OCI-LY7 (cell line): Measurements from ENCODE around the gene ZNF513. TPM values are rescaled to one million over a fixed set of nuclear protein-coding genes. Genes with fewer than 3 reads are reported as not detected.

Experiments used
- BruUV-seq: library from RNA; stranded (reverse); fragments of 400-500 nt; replicated peaks from 2 replicates; lab custom pipeline; 2021; lab: Mats Ljungman, UMichigan
- CTCF ChIA-PET: fragments of 300-600 bp; sonication (Branson Sonifier 250); formaldehyde crosslinking; loops from one replicate; lab custom pipeline; 2022; ENCODE audit warnings: antibody characterized with exemption; ENCODE audit not compliant: unreplicated experiment; lab: Charles Lee
- POLR2A ChIA-PET: fragments of 300-600 bp; sonication (Branson Sonifier 250); formaldehyde crosslinking; loops from one replicate; lab custom pipeline; 2022; ENCODE audit warnings: antibody characterized with exemption; lab: Charles Lee
- DNase-seq: peaks from one replicate; pipeline ENCODE4 v3.0.0-alpha.2; 2015; ENCODE audit warnings: low spot score
- H2AFZ ChIP-seq: fragments of 200-600 bp; sonication (generic), shearing (Covaris generic); 2 replicates; pipeline ENCODE4 v1.6.1; 2014; ENCODE audit warnings: mild to moderate bottlenecking, antibody characterized with exemption, low read length, moderate library complexity
- H3K27ac ChIP-seq: fragments of 200-600 bp; sonication (generic); 2 replicates; pipeline ENCODE4 v1.5.1; 2014; ENCODE audit warnings: mixed run types, low read depth, mild to moderate bottlenecking, moderate library complexity, low read length, inconsistent platforms; ENCODE audit not compliant: poor library complexity, severe bottlenecking
- H3K36me3 ChIP-seq: fragments of 200-600 bp; sonication (generic); 2 replicates; pipeline ENCODE4 v1.6.1; 2014; ENCODE audit warnings: mild to moderate bottlenecking, antibody characterized with exemption, low read length, moderate library complexity, mixed read lengths; ENCODE audit not compliant: insufficient read depth
- H3K4me1 ChIP-seq: fragments of 200-600 bp; sonication (generic); 2 replicates; pipeline ENCODE4 v1.5.1; 2014; ENCODE audit warnings: mild to moderate bottlenecking, low read length; ENCODE audit not compliant: insufficient read depth, poor library complexity, severe bottlenecking
- H3K4me2 ChIP-seq: fragments of 200-600 bp; sonication (generic); 2 replicates; pipeline ENCODE4 v1.6.1; 2014; ENCODE audit warnings: mild to moderate bottlenecking, low read length
- H3K4me3 ChIP-seq: fragments of 200-600 bp; sonication (generic); 2 replicates; pipeline ENCODE4 v1.5.1; 2014; ENCODE audit warnings: mild to moderate bottlenecking, low read depth, low read length; ENCODE audit not compliant: poor library complexity, severe bottlenecking
- H3K79me2 ChIP-seq: fragments of 200-600 bp; sonication (generic); 2 replicates; pipeline ENCODE4 v1.6.1; 2016; ENCODE audit warnings: low read depth, mild to moderate bottlenecking, low read length, moderate library complexity, mixed read lengths; ENCODE audit not compliant: insufficient read depth
- H3K9me2 ChIP-seq: fragments of 200-600 bp; sonication (generic); 2 replicates; pipeline ENCODE4 v1.6.1; 2016; ENCODE audit warnings: mild to moderate bottlenecking, low read length, mixed read lengths; ENCODE audit not compliant: insufficient read depth
- H3K9me3 ChIP-seq: fragments of 200-600 bp; sonication (generic); 2 replicates; pipeline ENCODE4 v1.6.1; 2014; ENCODE audit warnings: mild to moderate bottlenecking, mixed run types, low read length, mixed read lengths
- H4K20me1 ChIP-seq: fragments of 200-600 bp; sonication (generic); 2 replicates; pipeline ENCODE4 v1.6.1; 2014; ENCODE audit warnings: mild to moderate bottlenecking, antibody characterized with exemption, low read length, moderate library complexity, mixed read lengths; ENCODE audit not compliant: insufficient read depth
- CTCF ChIP-seq: fragments of 200-600 bp; sonication (generic); conservative IDR thresholded peaks from 2 replicates; pipeline ENCODE4 v1.5.1; 2014; ENCODE audit warnings: mild to moderate bottlenecking, antibody characterized with exemption, low read length, moderate library complexity, mixed read lengths
- EZH2phosphoT487 ChIP-seq: fragments of 200-600 bp; sonication (generic); IDR thresholded peaks from 2 replicates; pipeline ENCODE4 v1.6.1; 2018; ENCODE audit warnings: low read depth, borderline replicate concordance, mild to moderate bottlenecking, mixed run types, antibody characterized with exemption, low read length, moderate library complexity, mixed read lengths
- intact Hi-C: fragments of 100-400 bp; cut with micrococcal nuclease; formaldehyde crosslinking; loops from one replicate; pipeline ENCODE4 v1.10.0; 2022; ENCODE audit not compliant: unreplicated experiment
- total RNA-seq, 2 experiments: library from RNA; depleted of rRNA in 1 of 2; stranded (reverse); fragments of >200 nt in 1 of 2; shearing (Covaris generic) in 1 of 2; gene quantifications; 2 replicates each; pipeline ENCODE4 v1.2.3, GENCODE V29; 2014 to 2022

Gene ZNF513
- total RNA-seq, 2 experiments from 2014 or later = 10.0 to 10.9 TPM

DNA sequence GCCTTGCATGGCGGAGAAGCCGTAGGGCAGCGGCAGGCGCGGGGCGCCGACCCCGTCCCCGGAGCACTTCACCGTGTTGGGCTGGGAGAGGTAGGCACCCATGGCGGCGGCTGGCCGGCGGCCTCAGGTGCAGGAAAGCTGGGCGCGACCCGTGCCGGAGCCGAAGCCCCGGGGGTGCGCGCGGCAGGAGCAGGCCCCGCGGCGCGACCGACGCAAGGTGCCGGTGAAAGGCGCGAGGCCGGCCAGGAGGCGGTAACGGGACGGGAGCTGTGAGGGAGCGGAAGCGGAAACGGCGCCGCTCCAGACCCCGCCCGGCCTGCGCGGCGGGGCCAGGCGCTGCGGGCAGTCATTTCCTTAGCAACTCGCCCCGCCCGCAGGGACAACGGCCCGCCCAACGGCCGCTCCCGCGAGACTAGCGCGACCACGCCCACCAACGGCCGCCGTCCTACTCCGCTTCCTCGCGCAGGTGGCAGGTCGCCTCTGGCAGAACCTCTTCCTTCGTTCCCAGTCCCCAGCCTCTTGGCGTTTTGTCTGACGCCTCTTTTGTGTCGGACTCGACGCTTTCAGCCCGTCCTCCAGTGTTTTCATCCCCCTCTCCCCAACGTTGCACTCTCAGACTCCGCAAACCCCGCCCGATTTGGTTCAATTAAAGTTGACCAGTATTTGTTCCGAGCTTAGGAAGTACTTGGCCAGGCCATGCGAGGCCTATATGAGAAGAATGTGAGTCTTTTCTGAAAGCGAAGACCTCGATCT, 29.0 kb upstream of the ZNF513 start, which contains the start of gene PPM1G:
Gene PPM1G (minus strand): TSS at position 271 of the 753 bp plus-strand sequence. CDS start 169 bp downstream, at position 102.
- Histone ChIP-seq H3K4me1 (peaks cover 24% of the 10 kb centered on the region), H3K9me2 (no peaks in the 10 kb centered on the region), H3K27ac (peak within 1 kb of the TSS; percentile 84), H3K4me3 (peak within 1 kb of the TSS; percentile 91), H3K79me2 (peaks cover 48% of the 10 kb centered on the region), H3K9me3 (no peaks in the 10 kb centered on the region), H2AFZ (peak within 1 kb of the TSS; percentile 96), H3K36me3 (peaks cover 33% of the 10 kb centered on the region), H3K4me2 (peak within 1 kb of the TSS; percentile 96), H4K20me1 (peaks cover 23% of the 10 kb centered on the region; the same call in 1 of the 2 replicates)
- ChIA-PET CTCF (interaction anchor here (0.8 kb wide), 1 partner anchor 20 kb away, joined by 4 read pairs; no protein-coding TSS in a partner anchor), POLR2A (interaction anchor here (0.6 to 2.2 kb wide), 8 partner anchors 12 to 1900 kb away, joined by 3 to 24 read pairs (median 4); partner anchors contain the start of gene NRBP1)
- intact Hi-C loops = loop anchor here (1.0 to 10.0 kb wide), 4 partner anchors 19 to 255 kb away; partner anchors contain the start of genes CCDC121, GPN1, NRBP1 and SLC4A1AP
- peak; percentile 97 for DNase-seq
- TF ChIP-seq EZH2phosphoT487 = no peak
- TF ChIP-seq CTCF = no peak
- BruUV-seq = no TSS peak

GRCh38 chr2:27408601-27409320, 28.2 kb upstream of the ZNF513 start:
- Histone ChIP-seq H3K36me3 (peaks cover 40% of the 10 kb centered on the region), H3K4me3 (peak overlapping the region; percentile 91), H3K9me3 (no peaks in the 10 kb centered on the region), H3K27ac (peak overlapping the region; percentile 84), H3K4me2 (peak overlapping the region; percentile 96), H3K4me1 (peaks cover 24% of the 10 kb centered on the region), H2AFZ (peak overlapping the region; percentile 23; the same call in 1 of the 2 replicates), H4K20me1 (peaks cover 23% of the 10 kb centered on the region; the same call in 1 of the 2 replicates), H3K9me2 (no peaks in the 10 kb centered on the region), H3K79me2 (peaks cover 56% of the 10 kb centered on the region)
- no peak for TF ChIP-seq EZH2phosphoT487
- TF ChIP-seq CTCF = no peak
- BruUV-seq = no TSS peak
- POLR2A ChIA-PET = interaction anchor here (1.1 to 2.2 kb wide), 3 partner anchors 13 to 25 kb away, joined by 3 to 24 read pairs (median 3); partner anchors contain the start of gene NRBP1
- intact Hi-C loops = loop anchor here (1.0 to 10.0 kb wide), 4 partner anchors 20 to 256 kb away; partner anchors contain the start of genes CCDC121, GPN1, NRBP1 and SLC4A1AP
- peak; percentile 41 for DNase-seq
- CTCF ChIA-PET = no interaction called here
